CD14-positive monocyte (primary cell): ENCODE measurements around the gene BICD1. TPM values are rescaled to one million over a fixed set of nuclear protein-coding genes. Genes with fewer than 3 reads are reported as not detected.
"Not testable (repeated sequence)": the region's sequence is repeated elsewhere in the genome, so short reads cannot be mapped to it uniquely, and the experiment has no call there.

Source experiments
- DNase-seq, 3 donors: peaks; one replicate each; pipeline ENCODE4 v3.0.0-alpha.2; 2011 to 2022
- H2AFZ ChIP-seq: 2 replicates; pipeline ENCODE4 v1.6.0; 2012; ENCODE audit warnings: mild to moderate bottlenecking, low read depth, low read length, inconsistent platforms; ENCODE audit not compliant: insufficient read depth, poor library complexity, severe bottlenecking
- H3K27ac ChIP-seq, 2 donors: 1 replicate in 1 of 2; 2 replicates in 1 of 2; pipeline ENCODE4 v1.5.1; 2012 to 2013; ENCODE audit warnings: low read length in 2 of 2, control low read depth in 1 of 2, inconsistent platforms in 1 of 2, low read depth in 1 of 2, mild to moderate bottlenecking in 1 of 2
- H3K27me3 ChIP-seq, 2 donors: one replicate each; pipeline versions ENCODE4 v1.6.0 to v1.6.1; 2011 to 2013; ENCODE audit warnings: low read length in 2 of 2; ENCODE audit not compliant: control insufficient read depth in 2 of 2, insufficient read depth in 2 of 2
- H3K36me3 ChIP-seq, 2 donors: replicated peaks in 1 of 2; 1 replicate in 1 of 2; 2 replicates in 1 of 2; pipeline versions ENCODE4 v1.5.1 to v1.6.1; 2012 to 2013; ENCODE audit warnings: low read length in 2 of 2, control low read depth in 1 of 2, inconsistent platforms in 1 of 2, mild to moderate bottlenecking in 1 of 2; ENCODE audit not compliant: insufficient read depth in 2 of 2, control insufficient read depth in 1 of 2
- H3K4me1 ChIP-seq, 2 donors: 1 replicate in 1 of 2; 2 replicates in 1 of 2; pipeline versions ENCODE4 v1.5.1 to v1.6.1; 2012 to 2013; ENCODE audit warnings: low read length in 2 of 2, control low read depth in 1 of 2, inconsistent platforms in 1 of 2, mild to moderate bottlenecking in 1 of 2, moderate library complexity in 1 of 2; ENCODE audit not compliant: insufficient read depth in 2 of 2, control insufficient read depth in 1 of 2
- H3K4me2 ChIP-seq: replicated peaks from 2 replicates; pipeline ENCODE3; 2012; ENCODE audit warnings: low read length, moderate library complexity, mild to moderate bottlenecking; ENCODE audit not compliant: poor library complexity, severe bottlenecking; ENCODE audit errors: extremely low read depth
- H3K4me3 ChIP-seq, 3 experiments: fragments of 200-600 bp in 1 of 3; sonication (generic) in 1 of 3; replicated peaks in 1 of 3; 1 replicate in 2 of 3; 2 replicates in 1 of 3; pipeline ENCODE4 v1.5.1; 2011 to 2013; ENCODE audit warnings: low read length in 3 of 3, mild to moderate bottlenecking in 3 of 3, control low read depth in 2 of 3, low read depth in 2 of 3, inconsistent platforms in 1 of 3, moderate library complexity in 1 of 3
- H3K79me2 ChIP-seq: 2 replicates; pipeline ENCODE4 v1.6.0; 2012; ENCODE audit warnings: mild to moderate bottlenecking, control low read depth, inconsistent platforms, low read length, moderate library complexity; ENCODE audit not compliant: insufficient read depth
- H3K9ac ChIP-seq: 2 replicates; pipeline ENCODE4 v1.6.0; 2017; ENCODE audit warnings: low read length, mild to moderate bottlenecking; ENCODE audit not compliant: insufficient read depth, poor library complexity, severe bottlenecking
- H3K9me3 ChIP-seq, 2 donors: replicated peaks in 1 of 2; 1 replicate in 1 of 2; 2 replicates in 1 of 2; pipeline versions ENCODE4 v1.5.1 to v1.6.1; 2012 to 2013; ENCODE audit warnings: low read length in 2 of 2, control low read depth in 1 of 2; ENCODE audit not compliant: control insufficient read depth in 1 of 2, insufficient read depth in 1 of 2
- H4K20me1 ChIP-seq: 2 replicates; pipeline ENCODE4 v1.6.0; 2012; ENCODE audit warnings: mild to moderate bottlenecking, low read length, control low read depth, moderate library complexity; ENCODE audit not compliant: insufficient read depth
- H3K27ac Mint-ChIP-seq, 7 donors: one replicate each; pipeline ENCODE4 v1.8.0; 2020; ENCODE audit warnings: mild to moderate bottlenecking in 7 of 7, mixed read lengths in 7 of 7, moderate library complexity in 6 of 7, inconsistent platforms in 2 of 7
- H3K27me3 Mint-ChIP-seq, 3 donors: one replicate each; pipeline ENCODE4 v1.8.0; 2021 to 2022; ENCODE audit warnings: low read depth in 3 of 3, mild to moderate bottlenecking in 3 of 3, mixed read lengths in 3 of 3, moderate library complexity in 3 of 3, inconsistent platforms in 1 of 3
- H3K36me3 Mint-ChIP-seq, 2 donors: one replicate each; pipeline ENCODE4 v1.8.0; 2020; ENCODE audit warnings: mixed read lengths in 2 of 2, inconsistent platforms in 1 of 2, mild to moderate bottlenecking in 1 of 2
- H3K4me1 Mint-ChIP-seq: one replicate; pipeline ENCODE4 v1.8.0; 2020; ENCODE audit warnings: mild to moderate bottlenecking, mixed read lengths
- H3K4me3 Mint-ChIP-seq, 2 donors: one replicate each; pipeline ENCODE4 v1.8.0; 2020; ENCODE audit warnings: mild to moderate bottlenecking in 2 of 2, mixed read lengths in 2 of 2, moderate library complexity in 1 of 2
- H3K9me3 Mint-ChIP-seq, 7 donors: one replicate each; pipeline ENCODE4 v1.8.0; 2020 to 2022; ENCODE audit warnings: mixed read lengths in 7 of 7, mild to moderate bottlenecking in 6 of 7, moderate library complexity in 6 of 7, inconsistent platforms in 2 of 7
- WGBS: methylation state at CpG from one replicate; pipeline ENCODE4 v1.1.5; 2013; ENCODE audit warnings: missing lambda C conversion rate; ENCODE audit not compliant: insufficient coverage; 5-methylcytosine and 5-hydroxymethylcytosine counted together
- intact Hi-C, 2 donors: fragments of 100-400 bp; cut with micrococcal nuclease; formaldehyde crosslinking; loops; one replicate each; pipeline versions ENCODE4 v1.15.0 to v1.15.1; 2023
- polyA plus RNA-seq, 3 donors: library from polyadenylated mRNA; depleted of rRNA in 1 of 3; unstranded in 2 of 3; stranded (reverse) in 1 of 3; fragments of 300-500 nt in 2 of 3; fragments of >200 nt in 1 of 3; fragmentation: Illumina TruSeq in 2 of 3; gene quantifications; 1 replicate in 2 of 3; 2 replicates in 1 of 3; pipeline ENCODE4 v1.2.3, GENCODE V29; 2012 to 2021
- TF ChIP-seq, protein P1 (sequence below): fragments of 200-600 bp; IDR thresholded peaks from one replicate; pipeline ENCODE4 v1.8.0; 2022; ENCODE audit warnings: antibody characterized with exemption, mild to moderate bottlenecking

BICD1 gene
- polyA plus RNA-seq, 3 donors = 0.55 to 2.1 (median 1.6) TPM

DNA sequence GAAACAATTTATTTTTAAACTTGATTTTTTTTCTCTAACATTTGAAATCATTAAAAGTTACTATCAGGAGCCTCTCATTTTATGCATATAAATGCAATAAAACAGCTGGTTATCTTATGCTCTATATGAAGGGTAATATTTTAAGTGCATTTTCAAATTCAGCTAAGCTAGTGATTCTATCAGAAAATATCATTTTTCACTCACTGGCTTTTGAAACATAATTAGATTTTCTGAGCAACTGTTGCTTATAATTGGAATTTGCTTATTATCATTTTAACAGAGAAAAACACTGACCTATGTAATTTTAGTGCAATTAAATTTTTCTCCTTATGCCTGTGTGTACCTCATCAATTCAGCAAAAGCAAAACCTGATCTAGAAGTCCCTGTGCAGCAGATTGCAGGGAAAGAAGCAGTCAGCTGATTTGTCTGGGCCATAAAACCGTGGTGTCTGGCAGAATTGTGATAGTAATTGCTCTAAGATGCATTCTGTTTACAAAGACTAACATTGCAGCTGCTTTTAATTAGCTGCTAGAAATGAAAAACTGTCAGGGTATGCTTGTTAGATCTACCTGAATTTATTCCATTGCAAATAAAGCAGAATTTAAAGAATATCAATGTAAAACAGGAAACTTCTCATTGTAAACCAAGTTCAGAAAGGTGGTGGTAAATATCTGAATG lies 75.0 kb downstream of the BICD1 start:
- no peaks in the 10 kb centered on the region for H3K36me3 ChIP-seq
- H3K9ac ChIP-seq = no peak overlapping the region
- H3K27me3 ChIP-seq = no peaks in the 10 kb centered on the region
- 80% methylated on average over 1 of the region's 1 CpG for WGBS
- no peak for DNase-seq
- H3K27ac ChIP-seq = no peak overlapping the region
- no peaks in the 10 kb centered on the region for H3K4me1 ChIP-seq
- no peaks in the 10 kb centered on the region for H3K9me3 ChIP-seq
- H3K4me3 Mint-ChIP-seq = no peak overlapping the region
- H2AFZ ChIP-seq = no peak overlapping the region
- H3K27me3 Mint-ChIP-seq = no peaks in the 10 kb centered on the region
- no peaks in the 10 kb centered on the region for H4K20me1 ChIP-seq
- no peaks in the 10 kb centered on the region for H3K4me1 Mint-ChIP-seq
- H3K4me3 ChIP-seq = no peak overlapping the region
- no peaks in the 10 kb centered on the region for H3K79me2 ChIP-seq
- peaks cover 0 to 2% of the 10 kb centered on the region in 2 donors for H3K36me3 Mint-ChIP-seq
- H3K4me2 ChIP-seq = no peak overlapping the region
- TF ChIP-seq, protein P1, sequence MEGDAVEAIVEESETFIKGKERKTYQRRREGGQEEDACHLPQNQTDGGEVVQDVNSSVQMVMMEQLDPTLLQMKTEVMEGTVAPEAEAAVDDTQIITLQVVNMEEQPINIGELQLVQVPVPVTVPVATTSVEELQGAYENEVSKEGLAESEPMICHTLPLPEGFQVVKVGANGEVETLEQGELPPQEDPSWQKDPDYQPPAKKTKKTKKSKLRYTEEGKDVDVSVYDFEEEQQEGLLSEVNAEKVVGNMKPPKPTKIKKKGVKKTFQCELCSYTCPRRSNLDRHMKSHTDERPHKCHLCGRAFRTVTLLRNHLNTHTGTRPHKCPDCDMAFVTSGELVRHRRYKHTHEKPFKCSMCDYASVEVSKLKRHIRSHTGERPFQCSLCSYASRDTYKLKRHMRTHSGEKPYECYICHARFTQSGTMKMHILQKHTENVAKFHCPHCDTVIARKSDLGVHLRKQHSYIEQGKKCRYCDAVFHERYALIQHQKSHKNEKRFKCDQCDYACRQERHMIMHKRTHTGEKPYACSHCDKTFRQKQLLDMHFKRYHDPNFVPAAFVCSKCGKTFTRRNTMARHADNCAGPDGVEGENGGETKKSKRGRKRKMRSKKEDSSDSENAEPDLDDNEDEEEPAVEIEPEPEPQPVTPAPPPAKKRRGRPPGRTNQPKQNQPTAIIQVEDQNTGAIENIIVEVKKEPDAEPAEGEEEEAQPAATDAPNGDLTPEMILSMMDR = no peak
- intact Hi-C loops = no loop called here
- H3K27ac Mint-ChIP-seq = no peak overlapping the region
- H3K9me3 Mint-ChIP-seq = peaks cover 0 to 4% (median 0%) of the 10 kb centered on the region in 7 donors

GRCh38 chr12:32183650-32184049 lies 77.0 kb downstream of the BICD1 start:
- no peaks in the 10 kb centered on the region for H3K79me2 ChIP-seq
- WGBS = 100% methylated on average over 1 of the region's 1 CpG
- H3K4me2 ChIP-seq = no peak overlapping the region
- intact Hi-C loops = no loop called here
- peaks cover 0 to 4% (median 0%) of the 10 kb centered on the region in 7 donors for H3K9me3 Mint-ChIP-seq
- H3K9me3 ChIP-seq = no peaks in the 10 kb centered on the region
- no peak overlapping the region for H2AFZ ChIP-seq
- H3K4me1 Mint-ChIP-seq = no peaks in the 10 kb centered on the region
- no peaks in the 10 kb centered on the region for H3K36me3 ChIP-seq
- no peak overlapping the region for H3K9ac ChIP-seq
- no peak overlapping the region for H3K27ac ChIP-seq
- no peaks in the 10 kb centered on the region for H4K20me1 ChIP-seq
- H3K4me3 Mint-ChIP-seq = no peak overlapping the region
- H3K36me3 Mint-ChIP-seq = peaks cover 0 to 2% of the 10 kb centered on the region in 2 donors
- H3K27ac Mint-ChIP-seq = no peak overlapping the region
- H3K27me3 Mint-ChIP-seq = no peaks in the 10 kb centered on the region
- H3K4me1 ChIP-seq = no peaks in the 10 kb centered on the region
- H3K27me3 ChIP-seq = no peaks in the 10 kb centered on the region
- DNase-seq = no peak
- TF ChIP-seq, protein P1 = no peak
- H3K4me3 ChIP-seq = no peak overlapping the region

- H3K4me1 Mint-ChIP-seq, H3K27ac Mint-ChIP-seq, H2AFZ ChIP-seq, H4K20me1 ChIP-seq, intact Hi-C loops, H3K27ac ChIP-seq, H3K79me2 ChIP-seq, H3K4me1 ChIP-seq, H3K4me2 ChIP-seq, H3K4me3 Mint-ChIP-seq, H3K36me3 ChIP-seq, H3K27me3 Mint-ChIP-seq, DNase-seq, H3K9me3 ChIP-seq, H3K27me3 ChIP-seq, H3K4me3 ChIP-seq, H3K36me3 Mint-ChIP-seq, H3K9me3 Mint-ChIP-seq, H3K9ac ChIP-seq: not testable (repeated sequence)
- 83% methylated on average over 5 of the region's 8 CpGs for WGBS
Measured at GRCh38 chr12:32187127-32187526, 80.5 kb downstream of the BICD1 start.
